A673 (cell line): ENCODE results near the gene NPHP1.

Source experiments
- CTCF ChIP-seq: fragments of 300-800, 200-600 bp; sonication (generic); conservative IDR thresholded peaks from 2 replicates; pipeline ENCODE4 v1.5.1; 2017; ENCODE audit warnings: low read depth, mild to moderate bottlenecking, antibody characterized with exemption, low read length, moderate library complexity, mixed read lengths
- EZH2 ChIP-seq: fragments of 200-600 bp; sonication (generic); IDR thresholded peaks from 2 replicates; pipeline ENCODE4 v1.6.1; 2017; ENCODE audit warnings: borderline replicate concordance, low read depth, mild to moderate bottlenecking, mixed read lengths, antibody characterized with exemption, low read length; ENCODE audit not compliant: poor library complexity, severe bottlenecking

- TF ChIP-seq CTCF = no peak
- TF ChIP-seq EZH2 = no peak
Observed at GRCh38 chr2:110101280-110101844, 103.5 kb downstream of the NPHP1 start.
